GM21360 (cell line): ENCODE data around the gene LRCH1.

Experiments
- ATAC-seq: cut with Tn5 transposase; IDR thresholded peaks from one replicate; pipeline ENCODE4 v1.9.1; 2021; ENCODE audit warnings: mild to moderate bottlenecking, moderate library complexity; ENCODE audit not compliant: unreplicated experiment

Gene LRCH1

DNA sequence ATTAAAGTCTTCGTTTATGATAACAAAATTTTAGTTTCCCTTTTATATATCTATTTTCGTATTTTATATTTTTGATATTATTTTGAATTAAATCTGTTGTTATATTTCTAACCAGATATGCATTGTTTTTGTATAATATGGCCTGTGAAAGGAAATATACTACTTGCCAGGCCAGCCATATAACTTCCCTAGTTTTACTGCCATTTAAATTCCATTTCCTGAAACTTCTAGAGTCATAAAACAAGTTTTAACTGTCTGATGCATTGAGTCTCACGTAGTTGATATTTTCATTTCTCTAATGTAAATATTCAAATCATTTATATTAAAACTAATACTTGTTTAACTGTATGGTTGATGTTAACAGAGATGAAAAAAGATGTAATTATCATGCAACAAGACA lies 230.5 kb downstream of the LRCH1 start:
- ATAC-seq: no peak

DNA sequence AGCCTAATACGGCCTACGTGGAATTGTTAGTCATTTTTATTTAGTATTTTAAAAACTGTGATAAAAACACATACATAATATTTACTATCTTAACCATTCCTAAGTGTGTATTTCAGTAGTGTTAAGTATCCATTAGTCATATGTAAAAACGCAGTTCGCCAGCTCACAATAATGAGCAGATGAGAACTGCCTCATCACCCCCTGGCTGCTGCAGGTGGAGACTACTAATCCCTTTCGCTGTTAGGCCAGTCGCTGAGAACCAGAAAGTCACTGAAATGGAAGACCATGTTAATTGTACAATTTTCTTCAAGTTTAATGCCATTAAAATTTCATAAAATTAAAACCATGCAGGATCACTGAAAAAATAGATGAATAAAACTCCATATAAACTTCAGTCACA lies 242.4 kb downstream of the LRCH1 start:
- ATAC-seq: no peak

DNA sequence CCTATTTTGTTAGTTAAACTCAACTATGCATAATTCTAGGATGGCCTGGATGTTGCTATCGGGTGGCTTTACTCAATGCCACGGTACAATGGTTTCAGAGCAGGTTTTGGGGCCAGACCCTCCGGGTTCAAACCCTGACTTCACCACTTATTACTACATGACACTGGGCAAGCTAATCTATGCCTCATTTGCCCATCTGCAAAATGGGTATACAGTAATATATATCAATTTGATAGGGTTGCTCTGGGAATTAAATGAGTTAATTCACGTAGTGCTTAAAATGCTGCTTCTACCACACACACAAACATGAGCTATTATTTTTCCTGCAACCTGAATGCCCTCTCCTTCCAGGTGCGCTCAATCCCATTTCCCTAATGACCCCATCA lies 243.2 kb downstream of the LRCH1 start:
- ATAC-seq: no peak

DNA sequence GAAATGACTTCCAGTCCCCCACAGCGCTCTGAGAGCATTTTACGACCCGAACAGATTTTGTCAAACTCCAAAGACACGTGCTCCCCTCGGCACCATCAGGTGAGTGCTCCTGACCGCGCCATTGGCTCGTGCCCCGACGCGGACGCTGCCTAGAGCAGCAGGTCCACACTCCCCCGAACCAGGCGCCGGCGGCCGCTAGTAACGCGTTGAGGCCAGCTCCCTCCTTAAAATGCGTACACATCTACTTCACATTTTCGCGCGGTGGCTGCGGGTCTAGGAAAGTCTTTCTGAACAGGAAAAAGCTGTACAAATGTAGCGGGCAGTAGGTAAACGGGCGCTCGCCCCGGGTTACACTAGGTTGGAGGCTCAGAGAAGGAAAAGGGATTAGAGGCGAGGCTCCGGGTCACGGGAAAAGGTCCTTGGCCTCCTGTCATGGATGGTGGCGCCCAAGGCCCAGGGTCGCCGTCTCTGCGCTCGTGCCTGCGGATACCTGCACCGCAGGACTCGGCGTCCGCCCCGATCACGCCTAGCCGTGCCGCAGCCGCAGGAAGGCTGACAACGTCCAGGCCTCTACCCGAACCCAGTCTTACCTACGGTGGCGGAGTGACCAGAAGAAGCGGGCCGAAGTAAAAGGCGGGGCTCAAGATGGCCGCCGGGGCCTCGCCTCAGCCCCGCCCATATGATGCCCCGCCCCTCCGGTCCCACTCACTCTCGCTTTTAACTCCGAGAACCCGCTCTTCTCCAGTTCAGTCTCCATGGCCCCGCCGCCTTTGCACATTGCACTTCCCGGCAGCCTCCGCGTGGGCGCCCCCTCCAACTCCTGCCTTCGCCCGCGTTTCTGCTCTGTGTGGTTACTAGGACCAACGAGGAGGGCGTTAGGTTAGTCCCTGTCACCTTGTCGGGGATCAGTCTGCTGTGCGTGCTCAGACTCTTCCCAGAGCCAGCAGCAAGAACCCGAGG lies 243.8 kb downstream of the LRCH1 start, which contains the start of gene ESD:
ESD (minus strand) TSS at position 647 of the 960 bp plus-strand sequence. CDS start 5,748 bp downstream, outside the sequence.
- peak; percentile 94 for ATAC-seq

DNA sequence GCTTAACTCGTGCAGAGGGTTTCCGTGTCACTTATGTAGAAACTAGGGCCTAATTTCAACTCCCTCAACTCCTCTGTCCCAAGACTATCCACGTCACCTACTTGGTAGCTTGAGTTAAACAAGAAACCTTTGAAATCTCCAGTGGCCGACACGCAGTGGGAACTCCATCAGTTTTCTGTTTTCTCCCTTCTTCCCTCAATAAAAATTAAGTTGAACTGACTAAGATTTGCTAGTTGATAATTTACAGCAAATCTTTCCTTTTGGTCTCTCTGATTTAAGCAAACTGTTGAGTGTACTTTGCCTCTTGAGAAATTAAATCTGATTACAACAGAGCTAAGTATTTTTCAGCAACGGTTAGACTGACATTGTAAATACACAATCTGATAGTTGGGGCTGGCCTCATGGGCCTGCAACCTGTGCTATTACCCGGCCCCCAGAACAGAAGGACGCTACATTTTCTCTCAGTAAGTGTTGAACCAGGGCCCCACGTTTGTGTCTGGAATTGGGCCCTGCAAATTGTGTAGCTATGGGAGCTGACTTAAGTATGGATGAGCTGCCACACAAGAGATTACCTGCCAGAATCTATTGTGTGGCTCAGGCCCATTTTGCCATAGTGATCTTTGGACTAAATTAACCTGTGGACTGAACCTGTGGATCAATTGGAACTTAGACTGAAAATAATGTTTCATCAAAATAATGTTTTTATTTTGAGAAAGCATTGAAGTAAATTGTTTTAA lies 244.7 kb downstream of the LRCH1 start:
- ATAC-seq: no peak

DNA sequence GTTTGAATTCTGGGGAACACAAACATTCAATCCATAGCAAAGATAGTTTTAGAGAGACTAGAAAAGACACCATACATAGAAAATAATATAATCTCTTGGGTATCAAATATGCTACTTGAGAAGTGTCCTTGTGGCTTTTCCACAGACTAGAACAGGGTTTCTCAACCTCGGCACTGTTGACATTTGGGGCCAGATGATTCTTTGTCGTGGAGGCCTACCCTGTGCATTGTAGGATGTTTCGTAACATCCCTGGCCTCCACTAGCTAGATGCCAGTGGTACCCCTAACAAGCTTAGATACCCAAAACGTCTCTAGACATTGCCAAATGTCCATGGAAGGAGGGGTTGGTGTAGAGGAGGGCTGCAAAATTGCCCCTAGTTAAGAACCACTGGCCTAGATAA lies 246.2 kb downstream of the LRCH1 start:
- ATAC-seq: no peak

DNA sequence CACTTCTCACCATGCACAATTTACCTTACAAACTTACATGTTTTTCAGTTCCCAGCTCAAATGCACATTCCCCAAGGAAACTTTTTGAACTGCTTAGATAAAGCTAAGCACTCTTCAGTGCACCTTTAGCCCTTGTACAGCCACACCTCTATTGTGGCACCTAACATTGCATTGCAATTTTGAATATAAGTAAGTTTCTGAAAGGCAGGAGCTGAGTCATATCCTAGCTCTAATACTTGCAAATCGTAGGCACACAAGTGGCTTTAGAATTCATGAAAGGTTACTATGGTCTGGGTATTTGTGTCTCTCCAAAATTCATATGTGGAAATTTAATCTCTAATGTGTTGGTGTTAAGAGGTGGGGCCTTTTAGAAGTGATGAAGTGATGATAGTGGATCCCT lies 248.9 kb downstream of the LRCH1 start:
- no peak for ATAC-seq
